ENCODE measurements around the gene SLC25A47.

- TF ChIP-seq CTCF (conservative IDR thresholded peaks at IDR 0.05 in 1 of 2, IDR thresholded peaks at IDR 0.05 in 1 of 2; ENCODE audit: low read depth in 1 of 2, low read length in 2 of 2) (no peak), EZH2 (IDR thresholded peaks at IDR 0.05; ENCODE audit: low read length, missing control alignments) (no peak)
Measured at GRCh38 chr14:100281286-100282082, 41.7 kb upstream of the SLC25A47 start.
